ENCODE measurements around the gene CPEB4.

CPEB4 gene

GRCh38 chr5:173907686-173908371 lies 19.7 kb downstream of the CPEB4 start:
- no peaks in the 10 kb centered on the region for H3K27me3 Mint-ChIP-seq
- no peak for DNase-seq
- no peak overlapping the region for H3K27ac Mint-ChIP-seq
- no peak for ATAC-seq
- peaks cover 11% of the 10 kb centered on the region for H3K36me3 Mint-ChIP-seq (ENCODE audit: low read depth)
- peaks cover 7% of the 10 kb centered on the region for H3K4me1 Mint-ChIP-seq
- H3K4me3 Mint-ChIP-seq: no peak overlapping the region
- H3K9me3 Mint-ChIP-seq: no peaks in the 10 kb centered on the region

- H3K36me3 Mint-ChIP-seq (ENCODE audit: low read depth): peaks cover 11% of the 10 kb centered on the region
- H3K27me3 Mint-ChIP-seq: no peaks in the 10 kb centered on the region
- H3K27ac Mint-ChIP-seq: no peak overlapping the region
- DNase-seq (no peak), ATAC-seq (no peak)
- H3K9me3 Mint-ChIP-seq: no peaks in the 10 kb centered on the region
- peaks cover 6% of the 10 kb centered on the region for H3K4me1 Mint-ChIP-seq
- H3K4me3 Mint-ChIP-seq: no peak overlapping the region
These were observed 21.1 kb downstream of the CPEB4 start for GRCh38 chr5:173909199-173909598.

GRCh38 chr5:173910215-173910614 lies 22.1 kb downstream of the CPEB4 start:
- Mint-ChIP-seq H3K27ac (no peak overlapping the region), H3K4me1 (peaks cover 6% of the 10 kb centered on the region)

GRCh38 chr5:173911623-173912022 lies 23.5 kb downstream of the CPEB4 start:
- H3K27me3 Mint-ChIP-seq: no peaks in the 10 kb centered on the region
- H3K9me3 Mint-ChIP-seq: no peaks in the 10 kb centered on the region
- H3K4me1 Mint-ChIP-seq: peaks cover 9% of the 10 kb centered on the region
- no peak overlapping the region for H3K4me3 Mint-ChIP-seq
- H3K27ac Mint-ChIP-seq: no peak overlapping the region
- ATAC-seq: no peak
- H3K36me3 Mint-ChIP-seq (ENCODE audit: low read depth): peaks cover 9% of the 10 kb centered on the region
- DNase-seq: no peak

More at GRCh38 chr5:173910215-173910614, 22.1 kb downstream of the CPEB4 start:
- no peak for DNase-seq
- ATAC-seq: no peak
- Mint-ChIP-seq H3K4me3 (no peak overlapping the region), H3K27me3 (no peaks in the 10 kb centered on the region), H3K36me3 (ENCODE audit: low read depth) (peaks cover 11% of the 10 kb centered on the region), H3K9me3 (no peaks in the 10 kb centered on the region)

GRCh38 chr5:173913686-173914321 lies 25.7 kb downstream of the CPEB4 start:
- no peak overlapping the region for H3K27ac Mint-ChIP-seq
- no peak overlapping the region for H3K4me3 Mint-ChIP-seq
- H3K27me3 Mint-ChIP-seq: no peaks in the 10 kb centered on the region
- no peaks in the 10 kb centered on the region for H3K9me3 Mint-ChIP-seq
- H3K4me1 Mint-ChIP-seq: peaks cover 3% of the 10 kb centered on the region
- no peak for ATAC-seq
- no peak for DNase-seq
- H3K36me3 Mint-ChIP-seq (ENCODE audit: low read depth): peaks cover 9% of the 10 kb centered on the region

GRCh38 chr5:173915310-173916014 lies 27.3 kb downstream of the CPEB4 start:
- no peak overlapping the region for H3K27ac Mint-ChIP-seq
- H3K4me1 Mint-ChIP-seq: peaks cover 3% of the 10 kb centered on the region
- peaks cover 9% of the 10 kb centered on the region for H3K36me3 Mint-ChIP-seq (ENCODE audit: low read depth)
- no peaks in the 10 kb centered on the region for H3K9me3 Mint-ChIP-seq
- ATAC-seq (no peak), DNase-seq (no peak)
- no peak overlapping the region for H3K4me3 Mint-ChIP-seq
- no peaks in the 10 kb centered on the region for H3K27me3 Mint-ChIP-seq

- Mint-ChIP-seq H3K4me3 (no peak overlapping the region), H3K27ac (no peak overlapping the region), H3K9me3 (no peaks in the 10 kb centered on the region)
These were observed 28.1 kb downstream of the CPEB4 start for GRCh38 chr5:173916233-173916632.

GRCh38 chr5:173917788-173918786 lies 29.9 kb downstream of the CPEB4 start:
- DNase-seq: peak; percentile 56
- peaks cover 9% of the 10 kb centered on the region for H3K4me1 Mint-ChIP-seq
- no peaks in the 10 kb centered on the region for H3K36me3 Mint-ChIP-seq (ENCODE audit: low read depth)
- H3K27me3 Mint-ChIP-seq: no peaks in the 10 kb centered on the region
- H3K9me3 Mint-ChIP-seq: no peaks in the 10 kb centered on the region
- H3K27ac Mint-ChIP-seq: no peak overlapping the region
- H3K4me3 Mint-ChIP-seq: no peak overlapping the region
- ATAC-seq: peak; percentile 97

More at GRCh38 chr5:173916233-173916632, 28.1 kb downstream of the CPEB4 start:
- ATAC-seq: no peak
- DNase-seq: no peak
- Mint-ChIP-seq H3K4me1 (peaks cover 6% of the 10 kb centered on the region), H3K27me3 (no peaks in the 10 kb centered on the region), H3K36me3 (ENCODE audit: low read depth) (peaks cover 6% of the 10 kb centered on the region)

- H3K27ac Mint-ChIP-seq: no peak overlapping the region
- ATAC-seq (no peak), DNase-seq (no peak)
- H3K4me1 Mint-ChIP-seq: peaks cover 15% of the 10 kb centered on the region
- peaks cover 2% of the 10 kb centered on the region for H3K36me3 Mint-ChIP-seq (ENCODE audit: low read depth)
- no peak overlapping the region for H3K4me3 Mint-ChIP-seq
- H3K9me3 Mint-ChIP-seq: no peaks in the 10 kb centered on the region
- H3K27me3 Mint-ChIP-seq: no peaks in the 10 kb centered on the region
These were observed 31.3 kb downstream of the CPEB4 start for GRCh38 chr5:173919443-173919842.

- no peaks in the 10 kb centered on the region for H3K9me3 Mint-ChIP-seq
- H3K4me3 Mint-ChIP-seq: no peak overlapping the region
- DNase-seq (no peak), ATAC-seq (no peak)
- peaks cover 16% of the 10 kb centered on the region for H3K4me1 Mint-ChIP-seq
- H3K36me3 Mint-ChIP-seq (ENCODE audit: low read depth): peaks cover 2% of the 10 kb centered on the region
- no peaks in the 10 kb centered on the region for H3K27me3 Mint-ChIP-seq
- no peak overlapping the region for H3K27ac Mint-ChIP-seq
These were observed 32.0 kb downstream of the CPEB4 start for GRCh38 chr5:173920024-173920753.

- Mint-ChIP-seq H3K4me3 (no peak overlapping the region), H3K9me3 (no peaks in the 10 kb centered on the region), H3K4me1 (peaks cover 19% of the 10 kb centered on the region), H3K27ac (no peak overlapping the region), H3K36me3 (ENCODE audit: low read depth) (peaks cover 2% of the 10 kb centered on the region), H3K27me3 (no peaks in the 10 kb centered on the region)
- no peak for ATAC-seq
- no peak for DNase-seq
These were observed 32.9 kb downstream of the CPEB4 start for GRCh38 chr5:173920866-173921555.

GRCh38 chr5:173922527-173922926 lies 34.4 kb downstream of the CPEB4 start:
- peaks cover 2% of the 10 kb centered on the region for H3K36me3 Mint-ChIP-seq (ENCODE audit: low read depth)
- H3K9me3 Mint-ChIP-seq: no peaks in the 10 kb centered on the region
- peaks cover 16% of the 10 kb centered on the region for H3K4me1 Mint-ChIP-seq
- no peak overlapping the region for H3K27ac Mint-ChIP-seq
- ATAC-seq: no peak
- no peak for DNase-seq
- H3K27me3 Mint-ChIP-seq: no peaks in the 10 kb centered on the region
- H3K4me3 Mint-ChIP-seq: no peak overlapping the region

Measured in activated naive CD8-positive, alpha-beta T cell treated with anti-CD3 and anti-CD28 coated beads, Interleukin-2, amount 50 U/mL, for 24 hours (primary cell).